MG63 (cell line): ENCODE data around the gene DHRS2. TPM values are rescaled to one million over a fixed set of nuclear protein-coding genes. Genes with fewer than 3 reads are reported as not detected.
"Not testable (repeated sequence)": the region's sequence is repeated elsewhere in the genome, so short reads cannot be mapped to it uniquely, and the experiment has no call there.

Experiments used
- DNase-seq: peaks from one replicate; pipeline ENCODE4 v3.0.0-alpha.2; 2020
- H3K27me3 ChIP-seq: fragments of 250-450 bp; sonication (Bioruptor Pico); 2 replicates; pipeline ENCODE4 v1.5.1; 2020; ENCODE audit warnings: mild to moderate bottlenecking, moderate library complexity
- H3K36me3 ChIP-seq: fragments of 250-450 bp; sonication (Bioruptor Pico); 2 replicates; pipeline ENCODE4 v1.5.1; 2020; ENCODE audit warnings: mild to moderate bottlenecking, moderate library complexity
- H3K4me3 ChIP-seq: fragments of 250-450 bp; sonication (Bioruptor Pico); 2 replicates; pipeline ENCODE4 v1.5.1; 2020; ENCODE audit warnings: mild to moderate bottlenecking, moderate library complexity
- H3K9me3 ChIP-seq: fragments of 250-450 bp; sonication (Bioruptor Pico); 2 replicates; pipeline ENCODE4 v1.5.1; 2020; ENCODE audit warnings: mild to moderate bottlenecking, moderate library complexity
- total RNA-seq: library from RNA; depleted of rRNA; stranded (reverse); fragments of >200 nt; shearing (Covaris generic); gene quantifications from 2 replicates; pipeline ENCODE4 v1.2.3, GENCODE V29; 2014; ENCODE audit warnings: low replicate concordance

The DHRS2 gene
- total RNA-seq, 1 experiment from 2014 or later, result 1.6 TPM

GRCh38 chr14:23609411-23610089 lies 26.6 kb upstream of the DHRS2 start:
- H3K9me3 ChIP-seq, H3K36me3 ChIP-seq, H3K27me3 ChIP-seq, H3K4me3 ChIP-seq, DNase-seq: not testable (repeated sequence)

GRCh38 chr14:23610090-23610814 lies 25.9 kb upstream of the DHRS2 start:
- no peaks in the 10 kb centered on the region for H3K27me3 ChIP-seq
- peaks cover 4% of the 10 kb centered on the region; the same call in 1 of the 2 replicates for H3K9me3 ChIP-seq
- H3K4me3 ChIP-seq, result no peak overlapping the region
- no peak for DNase-seq
- no peaks in the 10 kb centered on the region for H3K36me3 ChIP-seq

GRCh38 chr14:23610815-23611289 lies 25.3 kb upstream of the DHRS2 start:
- no peaks in the 10 kb centered on the region for H3K27me3 ChIP-seq
- DNase-seq, result no peak
- H3K36me3 ChIP-seq, result no peaks in the 10 kb centered on the region

GRCh38 chr14:23612354-23612732 lies 23.8 kb upstream of the DHRS2 start:
- no peak for DNase-seq
- no peaks in the 10 kb centered on the region for H3K36me3 ChIP-seq
- peaks cover 4% of the 10 kb centered on the region; the same call in 1 of the 2 replicates for H3K9me3 ChIP-seq
- H3K27me3 ChIP-seq, result no peaks in the 10 kb centered on the region
- H3K4me3 ChIP-seq, result no peak overlapping the region

More at GRCh38 chr14:23610815-23611289, 25.3 kb upstream of the DHRS2 start:
- Histone ChIP-seq H3K9me3 (peaks cover 4% of the 10 kb centered on the region; the same call in 1 of the 2 replicates), H3K4me3 (no peak overlapping the region)

GRCh38 chr14:23612802-23613201 lies 23.4 kb upstream of the DHRS2 start:
- H3K27me3 ChIP-seq, result no peaks in the 10 kb centered on the region
- no peaks in the 10 kb centered on the region for H3K36me3 ChIP-seq
- no peak overlapping the region for H3K4me3 ChIP-seq
- H3K9me3 ChIP-seq, result peaks cover 4% of the 10 kb centered on the region; the same call in 1 of the 2 replicates
- DNase-seq, result no peak

GRCh38 chr14:23613242-23614070 lies 22.7 kb upstream of the DHRS2 start:
- no peaks in the 10 kb centered on the region for H3K36me3 ChIP-seq

GRCh38 chr14:23614395-23614828 lies 21.8 kb upstream of the DHRS2 start:
- no peak overlapping the region for H3K4me3 ChIP-seq
- H3K27me3 ChIP-seq, result no peaks in the 10 kb centered on the region
- no peaks in the 10 kb centered on the region for H3K36me3 ChIP-seq
- H3K9me3 ChIP-seq, result peaks cover 4% of the 10 kb centered on the region; the same call in 1 of the 2 replicates
- DNase-seq, result no peak

More at GRCh38 chr14:23613242-23614070, 22.7 kb upstream of the DHRS2 start:
- Histone ChIP-seq H3K27me3 (no peaks in the 10 kb centered on the region), H3K4me3 (no peak overlapping the region), H3K9me3 (peaks cover 4% of the 10 kb centered on the region; the same call in 1 of the 2 replicates)
- DNase-seq, result no peak

- H3K36me3 ChIP-seq, result no peaks in the 10 kb centered on the region
- H3K4me3 ChIP-seq, result no peak overlapping the region
- H3K27me3 ChIP-seq, result no peaks in the 10 kb centered on the region
- no peak for DNase-seq
- H3K9me3 ChIP-seq, result no peaks in the 10 kb centered on the region
Observed at GRCh38 chr14:23615856-23616255, 20.3 kb upstream of the DHRS2 start.

GRCh38 chr14:23617539-23617938 lies 18.6 kb upstream of the DHRS2 start:
- DNase-seq, result no peak
- H3K36me3 ChIP-seq, result no peaks in the 10 kb centered on the region
- no peak overlapping the region for H3K4me3 ChIP-seq
- H3K9me3 ChIP-seq, result no peaks in the 10 kb centered on the region
- H3K27me3 ChIP-seq, result no peaks in the 10 kb centered on the region

GRCh38 chr14:23618415-23618988 lies 17.7 kb upstream of the DHRS2 start:
- Histone ChIP-seq H3K36me3 (no peaks in the 10 kb centered on the region), H3K9me3 (no peaks in the 10 kb centered on the region), H3K4me3 (no peak overlapping the region), H3K27me3 (no peaks in the 10 kb centered on the region)
- no peak for DNase-seq

GRCh38 chr14:23620177-23620702 lies 15.9 kb upstream of the DHRS2 start:
- DNase-seq, result no peak
- Histone ChIP-seq H3K4me3 (no peak overlapping the region), H3K27me3 (no peaks in the 10 kb centered on the region), H3K36me3 (no peaks in the 10 kb centered on the region), H3K9me3 (peaks cover 4% of the 10 kb centered on the region)

- Histone ChIP-seq H3K27me3 (no peaks in the 10 kb centered on the region), H3K36me3 (no peaks in the 10 kb centered on the region), H3K9me3 (peaks cover 4% of the 10 kb centered on the region), H3K4me3 (no peak overlapping the region)
- no peak for DNase-seq
Observed at GRCh38 chr14:23621204-23621931, 14.8 kb upstream of the DHRS2 start.

GRCh38 chr14:23621932-23622730 lies 14.0 kb upstream of the DHRS2 start:
- H3K9me3 ChIP-seq, result peaks cover 4% of the 10 kb centered on the region
- H3K36me3 ChIP-seq, result no peaks in the 10 kb centered on the region
- no peaks in the 10 kb centered on the region for H3K27me3 ChIP-seq
- no peak overlapping the region for H3K4me3 ChIP-seq
- no peak for DNase-seq

GRCh38 chr14:23622990-23623389 lies 13.2 kb upstream of the DHRS2 start:
- Histone ChIP-seq H3K27me3 (no peaks in the 10 kb centered on the region), H3K9me3 (peaks cover 4% of the 10 kb centered on the region), H3K4me3 (no peak overlapping the region), H3K36me3 (no peaks in the 10 kb centered on the region)
- no peak for DNase-seq

GRCh38 chr14:23623962-23624361 lies 12.2 kb upstream of the DHRS2 start:
- H3K9me3 ChIP-seq, result peaks cover 4% of the 10 kb centered on the region
- no peak overlapping the region for H3K4me3 ChIP-seq
- no peak for DNase-seq
- H3K36me3 ChIP-seq, result no peaks in the 10 kb centered on the region
- no peaks in the 10 kb centered on the region for H3K27me3 ChIP-seq
